Measurements from ENCODE around the gene CERS2.

- TF ChIP-seq CTCF (IDR thresholded peaks at IDR 0.05 in 4 of 5, conservative IDR thresholded peaks at IDR 0.05 in 1 of 5) (no peak), POLR2A (IDR thresholded peaks at IDR 0.05) (no peak)
Observed at GRCh38 chr1:150925080-150925479, 49.6 kb downstream of the CERS2 start.

All from gastrocnemius medialis (tissue), 4 donors.